SK-N-SH (cell line): Measurements from ENCODE around the gene RFLNA. TPM values are rescaled to one million over a fixed set of nuclear protein-coding genes. Genes with fewer than 3 reads are reported as not detected.
A peak's percentile ranks its signal among the peaks of the same experiment; 100 is the strongest.

Experiments
- CTCF ChIA-PET: fragments of 300-600, 350-600 bp; formaldehyde crosslinking; extraction: SDS; loops from one replicate; lab custom pipeline; 2021; lab: Yijun Ruan, JAX
- POLR2A ChIA-PET: fragments of 350-600 bp; sonication (Branson Sonifier 250); formaldehyde crosslinking; extraction: SDS; loops from one replicate; lab custom pipeline; 2020; ENCODE audit warnings: antibody characterized with exemption, inconsistent platforms; lab: Yijun Ruan, JAX
- DNase-seq: peaks from one replicate; pipeline ENCODE4 v3.0.0; 2012
- H2AFZ ChIP-seq: fragments of 200-600 bp; sonication (generic); 2 replicates; pipeline ENCODE4 v1.8.1; 2016; ENCODE audit warnings: antibody characterized with exemption, mild to moderate bottlenecking, low read depth
- H3F3A ChIP-seq: fragments of 200-600 bp; sonication (generic); replicated peaks from 2 replicates; pipeline ENCODE3; 2016; ENCODE audit warnings: antibody characterized with exemption, mild to moderate bottlenecking; ENCODE audit not compliant: insufficient read depth
- H3K27ac ChIP-seq, 2 experiments: fragments of 200-500 bp in 1 of 2; fragments of 200-600 bp in 1 of 2; sonication (Bioruptor generic) in 1 of 2; sonication (generic), shearing (Covaris generic) in 1 of 2; 2 replicates each; pipeline versions ENCODE4 v1.5.1 to v1.6.1; 2014 to 2016; ENCODE audit warnings: low read depth in 2 of 2, inconsistent platforms in 1 of 2, low read length in 1 of 2, mild to moderate bottlenecking in 1 of 2, mixed read lengths in 1 of 2
- H3K27me3 ChIP-seq: fragments of 200-600 bp; sonication (generic), shearing (Covaris generic); 2 replicates; pipeline ENCODE4 v1.6.1; 2016; ENCODE audit warnings: mixed run types; ENCODE audit not compliant: insufficient read depth
- H3K36me3 ChIP-seq, 2 experiments: fragments of 200-500 bp in 1 of 2; fragments of 200-600 bp in 1 of 2; sonication (Bioruptor generic) in 1 of 2; sonication (generic) in 1 of 2; replicated peaks in 1 of 2; 2 replicates each; pipeline versions ENCODE3 to v1.5.1; 2014 to 2016; ENCODE audit warnings: low read length in 1 of 2, mild to moderate bottlenecking in 1 of 2; ENCODE audit not compliant: insufficient read depth in 2 of 2, control insufficient read depth in 1 of 2
- H3K4me1 ChIP-seq, 2 experiments: fragments of 200-500 bp in 1 of 2; fragments of 200-600 bp in 1 of 2; sonication (Bioruptor generic) in 1 of 2; sonication (generic), shearing (Covaris generic) in 1 of 2; 2 replicates each; pipeline versions ENCODE4 v1.5.1 to v1.6.1; 2014 to 2016; ENCODE audit warnings: low read depth in 1 of 2, low read length in 1 of 2, mixed run types in 1 of 2; ENCODE audit not compliant: insufficient read depth in 2 of 2, control insufficient read depth in 1 of 2
- H3K4me2 ChIP-seq: fragments of 200-600 bp; sonication (generic), shearing (Covaris generic); 2 replicates; pipeline ENCODE4 v1.6.1; 2017; ENCODE audit warnings: mixed run types
- H3K4me3 ChIP-seq, 2 experiments: fragments of 200-500 bp in 1 of 2; fragments of 200-600 bp in 1 of 2; sonication (Bioruptor generic) in 1 of 2; sonication (generic), shearing (Covaris generic) in 1 of 2; 2 replicates each; pipeline versions ENCODE4 v1.5.1 to v1.8.1; 2014 to 2016; ENCODE audit warnings: low read depth in 2 of 2, inconsistent platforms in 1 of 2, low read length in 1 of 2, mild to moderate bottlenecking in 1 of 2, mixed read lengths in 1 of 2, moderate library complexity in 1 of 2
- H3K79me2 ChIP-seq: fragments of 200-600 bp; sonication (generic); 2 replicates; pipeline ENCODE4 v1.8.1; 2017; ENCODE audit warnings: mild to moderate bottlenecking; ENCODE audit not compliant: insufficient read depth
- H3K9ac ChIP-seq: fragments of 200-600 bp; sonication (generic); 2 replicates; pipeline ENCODE4 v1.6.1; 2017; ENCODE audit warnings: mixed run types
- H3K9me2 ChIP-seq: fragments of 200-600 bp; sonication (generic); 2 replicates; pipeline ENCODE4 v1.6.1; 2017; ENCODE audit warnings: mixed run types
- H3K9me3 ChIP-seq: fragments of 200-600 bp; sonication (generic); 2 replicates; pipeline ENCODE4 v1.6.1; 2017; ENCODE audit warnings: mixed run types, mild to moderate bottlenecking, moderate library complexity
- H4K20me1 ChIP-seq: fragments of 200-600 bp; sonication (generic); 2 replicates; pipeline ENCODE4 v1.6.1; 2017; ENCODE audit warnings: mild to moderate bottlenecking, mixed run types; ENCODE audit not compliant: insufficient read depth
- EP300 ChIP-seq, 2 experiments: IDR thresholded peaks; 2 replicates each; pipeline versions ENCODE4 v1.4.0 to v1.6.1; 2012; ENCODE audit warnings: borderline replicate concordance in 1 of 2, low read depth in 1 of 2, low read length in 1 of 2
- FOSL2 ChIP-seq: IDR thresholded peaks from 2 replicates; pipeline ENCODE4 v1.4.0; 2012; ENCODE audit warnings: low read depth, mild to moderate bottlenecking, moderate library complexity, borderline replicate concordance
- FOXM1 ChIP-seq: IDR thresholded peaks from 2 replicates; pipeline ENCODE4 v1.4.0; 2012; ENCODE audit warnings: low read depth, mild to moderate bottlenecking
- MAX ChIP-seq: IDR thresholded peaks from 2 replicates; pipeline ENCODE4 v1.4.0; 2012; ENCODE audit warnings: low read depth
- NRF1 ChIP-seq: IDR thresholded peaks from 2 replicates; pipeline ENCODE4 v1.6.1; 2012; ENCODE audit warnings: low read depth, mild to moderate bottlenecking, low read length
- RAD21 ChIP-seq: IDR thresholded peaks from 2 replicates; pipeline ENCODE4 v1.6.1; 2012; ENCODE audit warnings: mild to moderate bottlenecking, low read length
- RFX5 ChIP-seq: IDR thresholded peaks from 2 replicates; pipeline ENCODE4 v1.6.1; 2012; ENCODE audit warnings: mild to moderate bottlenecking, improper control_type of control experiment, low read length
- RXRA ChIP-seq: IDR thresholded peaks from 2 replicates; pipeline ENCODE4 v1.4.0; 2012; ENCODE audit warnings: low read depth, mild to moderate bottlenecking, borderline replicate concordance
- SIN3A ChIP-seq: IDR thresholded peaks from 2 replicates; pipeline ENCODE4 v1.6.1; 2012; ENCODE audit warnings: low read depth, mild to moderate bottlenecking, low read length, moderate library complexity, borderline replicate concordance
- SMC3 ChIP-seq: IDR thresholded peaks from 2 replicates; pipeline ENCODE4 v1.6.1; 2012; ENCODE audit warnings: low read depth, low read length, improper control_type of control experiment
- TCF12 ChIP-seq: IDR thresholded peaks from 2 replicates; pipeline ENCODE4 v1.4.0; 2012
- YY1 ChIP-seq: IDR thresholded peaks from 2 replicates; pipeline ENCODE4 v1.4.0; 2012; ENCODE audit warnings: low read depth, mild to moderate bottlenecking
- WGBS: methylation state at CpG from one replicate; pipeline ENCODE4 v1.1.6; 2017; ENCODE audit warnings: low lambda C conversion rate; 5-methylcytosine and 5-hydroxymethylcytosine counted together
- polyA plus RNA-seq, 3 experiments: library from polyadenylated mRNA; depleted of rRNA; stranded (reverse); fragments of >200 nt; gene quantifications; 2 replicates each; pipeline ENCODE4 v1.2.3, GENCODE V29; 2012
- TF ChIP-seq, protein P1 (sequence below): IDR thresholded peaks from 2 replicates; pipeline ENCODE4 v1.4.0; 2012; ENCODE audit warnings: low read depth, borderline replicate concordance
- TF ChIP-seq, protein P2 (sequence below): fragments of 200-600 bp; sonication (generic); IDR thresholded peaks from 2 replicates; pipeline ENCODE4 v1.6.1; 2017; ENCODE audit warnings: antibody characterized with exemption, mild to moderate bottlenecking, moderate library complexity
- TF ChIP-seq, protein P3 (sequence below): fragments of 150-350 bp; IDR thresholded peaks from 2 replicates; pipeline ENCODE4 v1.6.1; 2017; ENCODE audit warnings: antibody characterized with exemption, low read length, low read depth, borderline replicate concordance

RFLNA gene
- polyA plus RNA-seq, 1 of the 3 experiments (the other 2 are of a cell fraction), result 0.10 TPM

- no peak overlapping the region for H3K4me3 ChIP-seq
- H3K79me2 ChIP-seq, result peaks cover 7% of the 10 kb centered on the region; the same call in 1 of the 2 replicates
- H3K9me2 ChIP-seq, result no peaks in the 10 kb centered on the region
- no peak overlapping the region for H3K27ac ChIP-seq
- WGBS, result 70% methylated on average over 2 of the region's 15 CpGs
- H3K27me3 ChIP-seq, result no peaks in the 10 kb centered on the region
- TF ChIP-seq RAD21 (peak; percentile 31; the same call in 1 of the 2 replicates), SMC3 (peak; percentile 14; the same call in 1 of the 2 replicates), TCF12 (no peak)
- TF ChIP-seq, protein P1, sequence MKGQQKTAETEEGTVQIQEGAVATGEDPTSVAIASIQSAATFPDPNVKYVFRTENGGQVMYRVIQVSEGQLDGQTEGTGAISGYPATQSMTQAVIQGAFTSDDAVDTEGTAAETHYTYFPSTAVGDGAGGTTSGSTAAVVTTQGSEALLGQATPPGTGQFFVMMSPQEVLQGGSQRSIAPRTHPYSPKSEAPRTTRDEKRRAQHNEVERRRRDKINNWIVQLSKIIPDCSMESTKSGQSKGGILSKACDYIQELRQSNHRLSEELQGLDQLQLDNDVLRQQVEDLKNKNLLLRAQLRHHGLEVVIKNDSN, result no peak
- TF ChIP-seq, protein P2, sequence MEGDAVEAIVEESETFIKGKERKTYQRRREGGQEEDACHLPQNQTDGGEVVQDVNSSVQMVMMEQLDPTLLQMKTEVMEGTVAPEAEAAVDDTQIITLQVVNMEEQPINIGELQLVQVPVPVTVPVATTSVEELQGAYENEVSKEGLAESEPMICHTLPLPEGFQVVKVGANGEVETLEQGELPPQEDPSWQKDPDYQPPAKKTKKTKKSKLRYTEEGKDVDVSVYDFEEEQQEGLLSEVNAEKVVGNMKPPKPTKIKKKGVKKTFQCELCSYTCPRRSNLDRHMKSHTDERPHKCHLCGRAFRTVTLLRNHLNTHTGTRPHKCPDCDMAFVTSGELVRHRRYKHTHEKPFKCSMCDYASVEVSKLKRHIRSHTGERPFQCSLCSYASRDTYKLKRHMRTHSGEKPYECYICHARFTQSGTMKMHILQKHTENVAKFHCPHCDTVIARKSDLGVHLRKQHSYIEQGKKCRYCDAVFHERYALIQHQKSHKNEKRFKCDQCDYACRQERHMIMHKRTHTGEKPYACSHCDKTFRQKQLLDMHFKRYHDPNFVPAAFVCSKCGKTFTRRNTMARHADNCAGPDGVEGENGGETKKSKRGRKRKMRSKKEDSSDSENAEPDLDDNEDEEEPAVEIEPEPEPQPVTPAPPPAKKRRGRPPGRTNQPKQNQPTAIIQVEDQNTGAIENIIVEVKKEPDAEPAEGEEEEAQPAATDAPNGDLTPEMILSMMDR, result peak; percentile 35; the same call in 1 of the 2 replicates
- TF ChIP-seq, all 33 proteins: peak for 3
- peaks cover 21% of the 10 kb centered on the region for H3F3A ChIP-seq
- H3K36me3 ChIP-seq, result peaks cover 68 to 82% of the 10 kb centered on the region in 2 experiments
- no peaks in the 10 kb centered on the region for H3K4me1 ChIP-seq
- H2AFZ ChIP-seq, result no peak overlapping the region
- peaks cover 15% of the 10 kb centered on the region; the same call in 1 of the 2 replicates for H4K20me1 ChIP-seq
- ChIA-PET POLR2A (no interaction called here), CTCF (interaction anchor here (0.6 to 1.9 kb wide), 16 partner anchors 9 to 785 kb away, joined by 3 to 8 read pairs (median 3); no protein-coding TSS in a partner anchor)
- H3K9me3 ChIP-seq, result no peaks in the 10 kb centered on the region
- no peak overlapping the region for H3K9ac ChIP-seq
- DNase-seq, result peak; percentile 73
- no peak overlapping the region for H3K4me2 ChIP-seq
These were observed 37.3 kb downstream of the RFLNA start for GRCh38 chr12:124332058-124332672.

- no peaks in the 10 kb centered on the region for H3K9me2 ChIP-seq
- no peak for DNase-seq
- H3K27ac ChIP-seq, result no peak overlapping the region
- H3K9ac ChIP-seq, result no peak overlapping the region
- ChIA-PET POLR2A (no interaction called here), CTCF (interaction anchor here (0.6 to 1.9 kb wide), 10 partner anchors 8 to 784 kb away, joined by 3 to 8 read pairs (median 4); no protein-coding TSS in a partner anchor)
- no peaks in the 10 kb centered on the region for H3K27me3 ChIP-seq
- H3K4me3 ChIP-seq, result no peak overlapping the region
- no peak overlapping the region for H3K4me2 ChIP-seq
- H3K79me2 ChIP-seq, result peaks cover 7% of the 10 kb centered on the region; the same call in 1 of the 2 replicates
- peaks cover 21% of the 10 kb centered on the region; the same call in 1 of the 2 replicates for H4K20me1 ChIP-seq
- H3K4me1 ChIP-seq, result no peaks in the 10 kb centered on the region
- no peak overlapping the region for H2AFZ ChIP-seq
- 96% methylated on average over 8 of the region's 12 CpGs for WGBS
- H3F3A ChIP-seq, result peaks cover 18% of the 10 kb centered on the region
- peaks cover 67 to 83% of the 10 kb centered on the region in 2 experiments for H3K36me3 ChIP-seq
- TF ChIP-seq SIN3A (no peak), YY1 (no peak), MAX (no peak), NRF1 (no peak), FOXM1 (no peak), RFX5 (no peak), EP300 (IDR thresholded peaks at IDR 0.05; ENCODE audit: borderline replicate concordance in 1 of 2, low read depth in 1 of 2, low read length in 1 of 2) (no peak), FOSL2 (no peak), RXRA (no peak)
- TF ChIP-seq, protein P3, sequence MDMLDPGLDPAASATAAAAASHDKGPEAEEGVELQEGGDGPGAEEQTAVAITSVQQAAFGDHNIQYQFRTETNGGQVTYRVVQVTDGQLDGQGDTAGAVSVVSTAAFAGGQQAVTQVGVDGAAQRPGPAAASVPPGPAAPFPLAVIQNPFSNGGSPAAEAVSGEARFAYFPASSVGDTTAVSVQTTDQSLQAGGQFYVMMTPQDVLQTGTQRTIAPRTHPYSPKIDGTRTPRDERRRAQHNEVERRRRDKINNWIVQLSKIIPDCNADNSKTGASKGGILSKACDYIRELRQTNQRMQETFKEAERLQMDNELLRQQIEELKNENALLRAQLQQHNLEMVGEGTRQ, result no peak
- no peaks in the 10 kb centered on the region for H3K9me3 ChIP-seq
These were observed 38.0 kb downstream of the RFLNA start for GRCh38 chr12:124332900-124333299.
